OCI-LY7 (cell line): ENCODE results near the gene FAM24B. TPM values are rescaled to one million over a fixed set of nuclear protein-coding genes. Genes with fewer than 3 reads are reported as not detected.

ENCODE experiments used
- BruUV-seq: library from RNA; stranded (reverse); fragments of 400-500 nt; replicated peaks from 2 replicates; lab custom pipeline; 2021; lab: Mats Ljungman, UMichigan
- CTCF ChIA-PET: fragments of 300-600 bp; sonication (Branson Sonifier 250); formaldehyde crosslinking; loops from one replicate; lab custom pipeline; 2022; ENCODE audit warnings: antibody characterized with exemption; ENCODE audit not compliant: unreplicated experiment; lab: Charles Lee
- POLR2A ChIA-PET: fragments of 300-600 bp; sonication (Branson Sonifier 250); formaldehyde crosslinking; loops from one replicate; lab custom pipeline; 2022; ENCODE audit warnings: antibody characterized with exemption; lab: Charles Lee
- DNase-seq: peaks from one replicate; pipeline ENCODE4 v3.0.0-alpha.2; 2015; ENCODE audit warnings: low spot score
- H2AFZ ChIP-seq: fragments of 200-600 bp; sonication (generic), shearing (Covaris generic); 2 replicates; pipeline ENCODE4 v1.6.1; 2014; ENCODE audit warnings: mild to moderate bottlenecking, antibody characterized with exemption, low read length, moderate library complexity
- H3K27ac ChIP-seq: fragments of 200-600 bp; sonication (generic); 2 replicates; pipeline ENCODE4 v1.5.1; 2014; ENCODE audit warnings: mixed run types, low read depth, mild to moderate bottlenecking, moderate library complexity, low read length, inconsistent platforms; ENCODE audit not compliant: poor library complexity, severe bottlenecking
- H3K36me3 ChIP-seq: fragments of 200-600 bp; sonication (generic); 2 replicates; pipeline ENCODE4 v1.6.1; 2014; ENCODE audit warnings: mild to moderate bottlenecking, antibody characterized with exemption, low read length, moderate library complexity, mixed read lengths; ENCODE audit not compliant: insufficient read depth
- H3K4me1 ChIP-seq: fragments of 200-600 bp; sonication (generic); 2 replicates; pipeline ENCODE4 v1.5.1; 2014; ENCODE audit warnings: mild to moderate bottlenecking, low read length; ENCODE audit not compliant: insufficient read depth, poor library complexity, severe bottlenecking
- H3K4me2 ChIP-seq: fragments of 200-600 bp; sonication (generic); 2 replicates; pipeline ENCODE4 v1.6.1; 2014; ENCODE audit warnings: mild to moderate bottlenecking, low read length
- H3K4me3 ChIP-seq: fragments of 200-600 bp; sonication (generic); 2 replicates; pipeline ENCODE4 v1.5.1; 2014; ENCODE audit warnings: mild to moderate bottlenecking, low read depth, low read length; ENCODE audit not compliant: poor library complexity, severe bottlenecking
- H3K79me2 ChIP-seq: fragments of 200-600 bp; sonication (generic); 2 replicates; pipeline ENCODE4 v1.6.1; 2016; ENCODE audit warnings: low read depth, mild to moderate bottlenecking, low read length, moderate library complexity, mixed read lengths; ENCODE audit not compliant: insufficient read depth
- H3K9me2 ChIP-seq: fragments of 200-600 bp; sonication (generic); 2 replicates; pipeline ENCODE4 v1.6.1; 2016; ENCODE audit warnings: mild to moderate bottlenecking, low read length, mixed read lengths; ENCODE audit not compliant: insufficient read depth
- H3K9me3 ChIP-seq: fragments of 200-600 bp; sonication (generic); 2 replicates; pipeline ENCODE4 v1.6.1; 2014; ENCODE audit warnings: mild to moderate bottlenecking, mixed run types, low read length, mixed read lengths
- H4K20me1 ChIP-seq: fragments of 200-600 bp; sonication (generic); 2 replicates; pipeline ENCODE4 v1.6.1; 2014; ENCODE audit warnings: mild to moderate bottlenecking, antibody characterized with exemption, low read length, moderate library complexity, mixed read lengths; ENCODE audit not compliant: insufficient read depth
- CTCF ChIP-seq: fragments of 200-600 bp; sonication (generic); conservative IDR thresholded peaks from 2 replicates; pipeline ENCODE4 v1.5.1; 2014; ENCODE audit warnings: mild to moderate bottlenecking, antibody characterized with exemption, low read length, moderate library complexity, mixed read lengths
- EZH2phosphoT487 ChIP-seq: fragments of 200-600 bp; sonication (generic); IDR thresholded peaks from 2 replicates; pipeline ENCODE4 v1.6.1; 2018; ENCODE audit warnings: low read depth, borderline replicate concordance, mild to moderate bottlenecking, mixed run types, antibody characterized with exemption, low read length, moderate library complexity, mixed read lengths
- intact Hi-C: fragments of 100-400 bp; cut with micrococcal nuclease; formaldehyde crosslinking; loops from one replicate; pipeline ENCODE4 v1.10.0; 2022; ENCODE audit not compliant: unreplicated experiment
- total RNA-seq, 2 experiments: library from RNA; depleted of rRNA in 1 of 2; stranded (reverse); fragments of >200 nt in 1 of 2; shearing (Covaris generic) in 1 of 2; gene quantifications; 2 replicates each; pipeline ENCODE4 v1.2.3, GENCODE V29; 2014 to 2022

FAM24B gene
- total RNA-seq, 2 experiments from 2014 or later, result 10.1 to 11.1 TPM

GRCh38 chr10:122830273-122830964 is 49.0 kb downstream of the FAM24B start:
- no TSS peak for BruUV-seq
- no peaks in the 10 kb centered on the region for H3K9me3 ChIP-seq
- CTCF ChIA-PET, result no interaction called here
- no peaks in the 10 kb centered on the region for H3K79me2 ChIP-seq
- POLR2A ChIA-PET, result no interaction called here
- H3K9me2 ChIP-seq, result peaks cover 3% of the 10 kb centered on the region; the same call in 1 of the 2 replicates
- no peak for DNase-seq
- intact Hi-C loops, result no loop called here
- TF ChIP-seq CTCF (no peak), EZH2phosphoT487 (no peak)
- H3K4me3 ChIP-seq, result no peak overlapping the region
- peaks cover 13% of the 10 kb centered on the region; the same call in 1 of the 2 replicates for H3K36me3 ChIP-seq
- H4K20me1 ChIP-seq, result no peaks in the 10 kb centered on the region
- H3K4me2 ChIP-seq, result no peak overlapping the region
- H3K4me1 ChIP-seq, result no peaks in the 10 kb centered on the region
- no peak overlapping the region for H3K27ac ChIP-seq
- H2AFZ ChIP-seq, result no peak overlapping the region

- no TSS peak for BruUV-seq
- CTCF ChIA-PET, result no interaction called here
- Histone ChIP-seq H3K27ac (no peak overlapping the region), H4K20me1 (no peaks in the 10 kb centered on the region), H3K36me3 (peaks cover 9% of the 10 kb centered on the region; the same call in 1 of the 2 replicates), H2AFZ (no peak overlapping the region), H3K4me2 (no peak overlapping the region), H3K9me2 (peaks cover 3% of the 10 kb centered on the region; the same call in 1 of the 2 replicates), H3K4me1 (no peaks in the 10 kb centered on the region), H3K9me3 (no peaks in the 10 kb centered on the region), H3K79me2 (no peaks in the 10 kb centered on the region), H3K4me3 (no peak overlapping the region)
- DNase-seq, result no peak
- intact Hi-C loops, result no loop called here
- TF ChIP-seq CTCF (no peak), EZH2phosphoT487 (no peak)
- POLR2A ChIA-PET, result no interaction called here
Observed at GRCh38 chr10:122829454-122829853, 49.9 kb downstream of the FAM24B start.

- intact Hi-C loops, result no loop called here
- Histone ChIP-seq H3K4me3 (no peak overlapping the region), H3K79me2 (no peaks in the 10 kb centered on the region), H3K36me3 (peaks cover 9% of the 10 kb centered on the region; the same call in 1 of the 2 replicates), H3K27ac (no peak overlapping the region), H4K20me1 (no peaks in the 10 kb centered on the region), H3K9me3 (no peaks in the 10 kb centered on the region), H3K9me2 (no peaks in the 10 kb centered on the region), H3K4me1 (no peaks in the 10 kb centered on the region), H3K4me2 (no peak overlapping the region), H2AFZ (no peak overlapping the region)
- CTCF ChIA-PET, result no interaction called here
- BruUV-seq, result no TSS peak
- TF ChIP-seq CTCF (no peak), EZH2phosphoT487 (no peak)
- DNase-seq, result no peak
- POLR2A ChIA-PET, result no interaction called here
Observed at GRCh38 chr10:122828716-122829255, 50.6 kb downstream of the FAM24B start.
